K562 (cell line): ENCODE data around the gene MRPL2. TPM values are rescaled to one million over a fixed set of nuclear protein-coding genes. Genes with fewer than 3 reads are reported as not detected.

Experiments
- AFF1 ChIP-seq, 2 experiments: fragments of 450-650 bp; IDR thresholded peaks; 2 replicates each; pipeline ENCODE4 v1.6.1; 2018; ENCODE audit warnings: mild to moderate bottlenecking in 2 of 2, low read depth in 1 of 2; ENCODE audit not compliant: partially characterized antibody in 2 of 2
- ATF6 ChIP-seq: sonication (generic); formaldehyde crosslinking; IDR thresholded peaks from 2 replicates; pipeline ENCODE4 v1.4.0; 2020; ENCODE audit warnings: mild to moderate bottlenecking, missing genetic modification reagents
- FOXP1 ChIP-seq: sonication (generic); formaldehyde crosslinking; IDR thresholded peaks from 2 replicates; pipeline ENCODE4 v1.8.0; 2022; ENCODE audit warnings: mild to moderate bottlenecking, missing genetic modification reagents
- HDAC2 ChIP-seq: fragments of 450-650 bp; IDR thresholded peaks from 2 replicates; pipeline ENCODE4 v1.6.1; 2016; ENCODE audit warnings: mild to moderate bottlenecking
- HMGN3 ChIP-seq: IDR thresholded peaks from 2 replicates; pipeline ENCODE4 v1.6.1; 2011; ENCODE audit warnings: borderline replicate concordance, low read depth, mild to moderate bottlenecking, mixed read lengths, low read length; ENCODE audit not compliant: insufficient read length; ENCODE audit errors: extremely low read depth
- KAT8 ChIP-seq: fragments of 450-650 bp; IDR thresholded peaks from 2 replicates; pipeline ENCODE4 v1.6.1; 2016; ENCODE audit warnings: low read depth, mild to moderate bottlenecking
- KDM2B ChIP-seq: fragments of 250-450 bp; sonication (Bioruptor Pico); IDR thresholded peaks from 2 replicates; pipeline ENCODE4 v1.8.0; 2021; ENCODE audit warnings: mild to moderate bottlenecking, moderate library complexity
- KHSRP ChIP-seq: fragments of 450-650 bp; IDR thresholded peaks from 2 replicates; pipeline ENCODE4 v1.6.1; 2017
- MNT ChIP-seq, 2 experiments: fragments of 450-650 bp; conservative IDR thresholded peaks; 2 replicates each; pipeline ENCODE4 v1.6.1; 2017; ENCODE audit warnings: mild to moderate bottlenecking in 2 of 2, moderate library complexity in 2 of 2
- NFYB ChIP-seq: IDR thresholded peaks from 2 replicates; pipeline ENCODE4 v1.6.1; 2011; ENCODE audit warnings: mild to moderate bottlenecking, moderate library complexity; ENCODE audit not compliant: insufficient read length; ENCODE audit errors: extremely low read depth
- NR2F6 ChIP-seq: fragments of 450-650 bp; formaldehyde crosslinking; IDR thresholded peaks from 2 replicates; pipeline ENCODE4 v1.4.0; 2020; ENCODE audit warnings: mild to moderate bottlenecking
- PCBP2 ChIP-seq: fragments of 200-400 bp; formaldehyde crosslinking; IDR thresholded peaks from 2 replicates; pipeline ENCODE4 v1.6.1; 2018; ENCODE audit warnings: low read length, low read depth, mild to moderate bottlenecking, moderate library complexity; ENCODE audit not compliant: poor library complexity, severe bottlenecking
- PHF21A ChIP-seq: fragments of 450-650 bp; IDR thresholded peaks from 2 replicates; pipeline ENCODE4 v1.6.1; 2017; ENCODE audit warnings: low read depth, borderline replicate concordance
- RB1 ChIP-seq: fragments of 450-650 bp; IDR thresholded peaks from 2 replicates; pipeline ENCODE4 v1.6.1; 2017; ENCODE audit warnings: low read depth, mild to moderate bottlenecking
- RBM14 ChIP-seq: fragments of 200-400 bp; formaldehyde crosslinking; IDR thresholded peaks from 2 replicates; pipeline ENCODE4 v1.6.1; 2018; ENCODE audit warnings: low read depth, mild to moderate bottlenecking, low read length, moderate library complexity, borderline replicate concordance; ENCODE audit not compliant: insufficient read depth
- SPI1 ChIP-seq: IDR thresholded peaks from 2 replicates; pipeline ENCODE4 v1.6.1; 2011; ENCODE audit warnings: low read depth, low read length, control low read depth, borderline replicate concordance
- SREBF1 ChIP-seq: fragments of 150-350 bp; IDR thresholded peaks from 2 replicates; pipeline ENCODE4 v1.6.1; 2014; ENCODE audit warnings: antibody characterized with exemption, low read depth, low read length, borderline replicate concordance
- TCF3 ChIP-seq: sonication (generic); formaldehyde crosslinking; IDR thresholded peaks from 2 replicates; pipeline ENCODE4 v1.4.0; 2020; ENCODE audit warnings: mild to moderate bottlenecking, missing genetic modification reagents
- XRCC5 ChIP-seq: fragments of 200-400 bp; formaldehyde crosslinking; IDR thresholded peaks from 2 replicates; pipeline ENCODE4 v1.6.1; 2017; ENCODE audit warnings: low read depth, mild to moderate bottlenecking, low read length
- ZNF408 ChIP-seq: fragments of 250-450 bp; sonication (Bioruptor Pico); IDR thresholded peaks from 2 replicates; pipeline ENCODE4 v1.4.0; 2020; ENCODE audit warnings: low read depth, mild to moderate bottlenecking, moderate library complexity
- ZNF507 ChIP-seq: conservative IDR thresholded peaks from 2 replicates; pipeline ENCODE4 v1.6.1; 2017; ENCODE audit warnings: missing genetic modification characterization, missing compliant biosample characterization
- polyA plus RNA-seq, 8 experiments: library from polyadenylated mRNA; depleted of rRNA in 4 of 8; stranded (reverse) in 5 of 8; unstranded in 3 of 8; fragments of >200 nt; fragmentation: Nextera tagmentation in 2 of 8; fragmentation: Illumina TruSeq in 1 of 8; extraction: Ambion mirVana in 2 of 8; extraction: Trizol in 1 of 8; gene quantifications; 2 replicates each; pipeline versions ENCODE4 v1.2.1 to v1.2.3, GENCODE V29; 2011 to 2014; ENCODE audit warnings: inconsistent platforms in 1 of 8, missing spikeins in 1 of 8
- total RNA-seq, 7 experiments: library from RNA; depleted of rRNA in 6 of 7; stranded (reverse); fragments of >200 nt in 6 of 7; fragmentation: Illumina TruSeq in 2 of 7; extraction: Trizol in 2 of 7; gene quantifications; 2 replicates each; pipeline versions ENCODE4 v1.2.1 to v1.2.3, GENCODE V29; 2011 to 2021; ENCODE audit warnings: low replicate concordance in 1 of 7

Gene MRPL2
- total and polyA plus RNA-seq, 9 of the 15 experiments (the other 6 are each of a cell fraction or from before 2014, with no cell fraction given), result 63.1 to 262 (median 121) TPM

GRCh38 chr6:43021270-43022047, 37.8 kb downstream of the MRPL2 start, which contains the start of gene RRP36 (continued):
- TF ChIP-seq NFYB (no peak), MNT (conservative IDR thresholded peaks at IDR 0.05) (peak; percentile 62 to 76), PCBP2 (no peak), KHSRP (no peak), SREBF1 (no peak), XRCC5 (0 out of 2 replicates have a peak, but pooled peaks have one; percentile 26), KDM2B (no peak), SPI1 (peak; percentile 59; the same call in 1 of the 2 replicates), ZNF408 (CRISPR knock-in tag) (no peak), PHF21A (no peak), KAT8 (no peak), NR2F6 (CRISPR knock-in tag) (no peak), ZNF507 (no peak), AFF1 (IDR thresholded peaks at IDR 0.05; ENCODE audit: low read depth in 1 of 2, partially characterized antibody in 2 of 2) (peak in 1 of 2 experiments; percentile 70), TCF3 (no peak), RBM14 (no peak), FOXP1 (CRISPR knock-in tag) (no peak), HDAC2 (no peak; the same call in 1 of the 2 replicates), HMGN3 (peak; percentile 83), RB1 (peak; percentile 64; the same call in 1 of the 2 replicates), ATF6 (CRISPR knock-in tag) (no peak)
